Islet of Langerhans (tissue), 1 donor: Measurements from ENCODE around the gene TNNI3K.

Source experiments
- FAIRE-seq: peaks from one replicate; lab custom pipeline; 2011; peaks lifted over from hg19 to GRCh38; lab: Jason Lieb, UNC

TNNI3K gene

DNA sequence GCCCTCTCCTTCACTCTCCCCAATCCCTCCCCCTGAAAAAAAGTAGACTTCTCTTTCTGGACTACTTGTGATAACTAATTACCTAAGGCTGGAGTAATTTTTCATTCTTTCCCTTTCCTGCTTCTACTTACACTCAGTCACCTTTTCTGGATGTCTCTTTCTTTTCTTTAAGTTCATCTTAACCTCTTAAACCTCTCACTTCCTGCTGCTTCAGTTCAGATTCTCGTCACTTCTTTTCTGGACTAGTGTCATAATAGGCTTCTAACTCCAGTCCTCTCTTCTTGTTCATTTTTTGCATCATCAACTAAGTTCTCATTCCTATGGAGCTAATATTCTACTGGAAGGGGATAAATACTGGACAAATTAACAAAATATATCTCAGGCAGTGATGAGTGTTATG lies 201.8 kb downstream of the TNNI3K start:
- no peak for FAIRE-seq

GRCh38 chr1:74452035-74452434 lies 216.8 kb downstream of the TNNI3K start:
- no peak for FAIRE-seq

DNA sequence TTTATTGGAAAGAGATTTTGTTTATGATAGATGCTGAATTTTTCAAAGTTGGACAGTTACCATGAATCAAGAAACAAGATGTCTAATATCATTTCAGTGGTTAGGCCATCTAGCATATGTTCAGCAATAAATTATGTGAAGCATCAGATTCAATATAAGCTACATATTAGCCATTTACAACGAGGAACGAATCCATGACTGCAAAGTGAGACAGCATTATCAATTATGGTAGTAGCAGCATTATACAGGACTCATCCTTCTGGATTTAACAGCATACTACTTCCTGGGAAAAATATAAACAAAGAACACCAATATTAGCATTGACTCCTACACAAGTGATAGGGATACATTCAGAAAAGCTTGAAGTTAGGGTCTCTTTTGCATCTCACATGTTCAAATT lies 218.1 kb downstream of the TNNI3K start:
- FAIRE-seq, result no peak

GRCh38 chr1:74455390-74455789 lies 220.2 kb downstream of the TNNI3K start:
- no peak for FAIRE-seq

DNA sequence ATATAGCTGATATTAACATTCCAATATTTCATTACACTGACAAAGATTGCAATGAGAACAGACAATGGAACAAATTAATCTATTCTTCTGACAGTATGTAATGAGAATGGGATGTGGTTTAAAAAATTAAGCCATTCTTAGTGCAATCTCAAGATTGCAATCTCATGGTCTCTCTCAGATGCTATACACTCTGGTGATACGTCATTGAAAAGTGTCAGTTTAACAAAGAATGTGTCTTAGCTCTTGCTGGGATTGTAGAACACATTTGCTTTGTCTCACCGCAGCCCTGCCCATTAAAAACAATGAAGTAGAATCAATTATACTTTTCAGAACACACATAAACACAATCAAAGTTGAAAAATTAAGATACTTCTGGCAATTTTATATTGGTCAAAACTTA lies 222.1 kb downstream of the TNNI3K start:
- FAIRE-seq, result no peak

DNA sequence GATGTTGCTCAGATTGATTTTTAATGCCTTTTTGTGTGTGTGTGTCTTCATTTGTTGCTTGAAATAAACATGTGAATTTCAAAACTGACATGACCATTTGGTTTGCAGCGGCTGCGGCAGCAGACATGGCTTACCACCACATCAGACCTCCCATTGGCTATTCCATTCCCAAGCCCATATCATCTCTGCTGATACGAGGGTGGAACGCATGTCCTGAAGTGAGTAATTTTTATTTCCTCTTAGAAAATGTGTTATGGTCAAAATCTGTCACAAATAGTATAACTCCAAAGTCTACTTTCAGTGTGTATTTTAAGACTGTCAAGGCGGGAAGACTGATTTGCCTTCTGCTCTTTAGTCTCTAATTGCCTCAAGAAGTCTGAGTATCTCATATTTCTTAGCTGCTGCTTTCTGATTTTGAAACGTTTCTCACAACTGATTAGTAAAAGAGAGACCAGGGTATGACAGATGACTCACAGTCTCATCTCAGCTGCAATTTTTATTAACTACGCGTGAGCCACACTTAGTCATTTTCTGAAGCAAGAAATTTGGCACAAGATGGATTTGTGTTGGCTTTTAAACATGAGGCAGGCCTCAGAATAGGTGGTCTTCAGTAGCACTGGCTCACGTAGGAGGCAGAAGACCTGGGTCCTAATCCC lies 228.3 kb downstream of the TNNI3K start:
- no peak for FAIRE-seq

DNA sequence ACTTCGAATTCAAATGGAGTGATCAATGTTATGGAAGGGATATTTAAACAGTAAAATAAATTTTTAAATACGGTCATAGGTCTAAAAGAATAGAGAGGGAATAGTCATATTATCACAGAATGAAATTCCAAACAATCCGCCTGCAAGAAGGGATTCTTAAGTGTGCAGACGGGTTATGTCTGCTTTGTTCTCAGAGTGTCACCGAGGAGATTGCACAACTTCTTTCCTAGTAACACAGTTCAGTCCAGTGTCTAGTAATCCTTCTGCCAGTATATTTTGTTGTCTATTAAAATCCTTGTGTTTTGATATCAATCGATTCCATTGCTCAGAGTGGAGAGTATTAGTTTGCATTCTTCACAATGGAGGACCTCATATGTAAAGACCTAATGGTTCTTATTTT lies 228.8 kb downstream of the TNNI3K start:
- FAIRE-seq, result no peak

- FAIRE-seq, result no peak
Measured at GRCh38 chr1:74465193-74465681, 230.1 kb downstream of the TNNI3K start.

GRCh38 chr1:74467786-74468377 lies 232.7 kb downstream of the TNNI3K start:
- no peak for FAIRE-seq

DNA sequence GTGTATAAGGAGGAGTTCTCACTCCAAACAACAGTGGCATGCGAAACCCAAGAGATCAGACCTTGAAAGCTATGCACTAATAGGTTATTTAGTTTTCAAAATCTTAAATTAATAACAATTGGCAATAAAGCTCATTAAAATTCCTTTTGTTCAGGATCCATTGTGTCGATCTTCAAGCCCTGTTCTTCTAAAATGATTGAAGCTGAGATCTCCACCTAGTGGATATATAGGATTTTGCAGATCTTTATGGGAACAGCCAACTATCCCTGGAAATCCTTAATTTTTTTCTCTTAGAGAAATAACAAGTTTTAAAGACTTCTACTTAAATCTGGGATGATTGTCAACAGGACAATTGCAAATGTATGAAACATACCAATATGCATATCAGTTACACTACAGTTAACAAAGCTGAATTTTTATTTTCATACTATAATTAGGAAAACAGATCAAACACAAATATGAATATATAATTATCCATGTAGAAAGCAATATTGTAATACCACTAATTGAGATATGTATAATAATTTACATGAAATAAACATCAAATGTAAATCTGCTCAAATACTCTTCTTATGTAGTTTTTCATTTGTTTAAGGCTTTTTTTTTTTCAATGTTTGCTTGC lies 233.9 kb downstream of the TNNI3K start:
- FAIRE-seq, result peak; percentile 98

DNA sequence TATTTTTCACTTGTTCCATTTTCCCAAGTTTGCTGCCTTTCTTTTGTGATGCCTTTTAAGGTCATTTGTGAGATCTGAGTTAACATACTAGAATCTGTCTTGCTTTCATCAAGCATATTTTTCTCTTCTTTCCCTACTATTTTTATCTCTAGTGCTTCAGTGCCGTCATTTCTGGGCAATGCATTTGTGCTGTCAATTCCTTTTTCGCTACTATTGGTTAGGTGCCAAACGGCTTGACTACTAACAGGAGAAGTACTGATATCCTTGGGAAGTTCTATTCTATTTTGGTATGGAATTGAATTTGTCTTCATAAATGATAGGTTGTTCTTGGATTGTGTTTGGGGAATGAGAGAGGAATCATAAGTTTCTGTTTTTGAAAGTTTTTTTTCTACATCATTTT lies 235.1 kb downstream of the TNNI3K start:
- FAIRE-seq, result no peak

DNA sequence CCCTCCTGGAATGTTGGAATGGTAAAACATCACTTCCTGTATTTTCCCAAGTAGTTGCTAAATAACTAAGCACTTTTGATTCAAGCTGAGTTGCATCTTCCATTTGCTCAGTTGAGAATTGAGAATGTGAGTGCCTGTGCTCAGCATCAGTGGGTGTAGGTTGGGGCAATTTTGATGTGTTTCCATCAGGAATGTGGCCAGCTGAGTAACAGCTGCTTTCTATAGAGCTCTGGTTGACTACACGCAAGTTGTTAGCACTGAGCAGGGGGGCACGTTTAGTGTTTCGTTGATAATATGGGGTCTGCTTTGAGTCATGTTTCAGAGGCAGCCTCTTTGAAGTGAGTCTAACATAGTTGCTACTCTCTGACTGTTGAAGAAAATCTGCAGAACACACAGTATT lies 235.7 kb downstream of the TNNI3K start:
- FAIRE-seq, result no peak

- FAIRE-seq, result no peak
Measured at GRCh38 chr1:74471470-74471869, 236.3 kb downstream of the TNNI3K start.

GRCh38 chr1:74474585-74474984 lies 239.4 kb downstream of the TNNI3K start:
- no peak for FAIRE-seq

- FAIRE-seq, result no peak
Measured at GRCh38 chr1:74478979-74479378, 243.8 kb downstream of the TNNI3K start.

GRCh38 chr1:74480068-74480467 lies 244.9 kb downstream of the TNNI3K start:
- FAIRE-seq, result no peak

DNA sequence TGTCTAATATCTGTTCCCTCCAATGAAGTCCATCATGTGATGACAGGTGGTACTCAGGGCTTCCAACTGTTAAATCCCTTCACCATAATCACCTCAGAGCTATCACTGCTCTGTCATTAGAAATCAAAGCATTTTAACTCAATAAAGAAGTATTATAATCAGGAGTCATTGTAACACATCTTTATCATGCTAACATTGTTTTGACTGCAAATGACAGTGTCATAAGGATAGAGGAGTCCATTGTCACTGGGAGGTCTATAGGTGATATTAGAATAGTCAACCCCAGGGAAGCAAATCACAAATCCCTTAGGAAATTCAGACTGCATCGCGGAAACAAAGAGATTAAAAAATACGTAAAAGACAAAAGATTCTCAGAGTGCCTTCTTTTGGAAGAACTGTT lies 246.4 kb downstream of the TNNI3K start:
- FAIRE-seq, result no peak

DNA sequence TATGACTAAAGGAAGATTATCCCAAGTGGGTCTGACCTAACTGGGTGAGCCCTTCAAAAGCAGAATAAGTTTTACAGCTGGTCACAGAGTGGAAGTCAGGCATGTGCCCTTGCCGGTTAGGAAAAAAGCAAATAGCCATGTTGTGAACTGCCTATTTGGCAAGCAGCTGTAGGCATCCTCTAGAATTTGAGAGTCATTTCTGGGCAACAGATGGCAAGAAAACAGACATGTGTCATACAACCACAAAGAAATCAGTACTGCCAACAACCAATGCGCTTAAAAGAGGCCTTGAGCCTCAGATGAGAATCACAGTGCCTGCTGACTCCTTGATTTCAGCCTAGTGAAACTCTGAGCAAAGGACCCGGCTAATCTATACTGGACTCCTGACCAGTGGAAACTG lies 250.4 kb downstream of the TNNI3K start:
- no peak for FAIRE-seq

DNA sequence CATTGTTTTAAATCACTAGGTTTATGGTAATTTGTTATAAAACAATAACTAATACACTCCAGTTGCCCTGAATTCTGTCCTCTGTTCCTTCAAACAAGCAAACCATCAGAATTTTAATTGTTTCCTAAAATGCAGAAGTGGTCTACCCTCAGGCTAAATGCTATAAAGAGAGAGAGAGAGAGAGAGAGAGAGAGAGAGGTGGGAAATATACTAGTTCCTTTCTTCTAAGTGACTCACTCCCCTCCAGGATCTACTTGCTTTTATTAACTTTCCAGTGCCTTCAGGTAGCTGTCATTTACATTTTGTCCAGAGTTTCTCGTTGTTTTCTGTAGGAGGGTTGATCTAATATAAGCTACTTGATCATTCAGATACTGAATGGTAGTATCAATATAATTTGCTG lies 250.8 kb downstream of the TNNI3K start:
- FAIRE-seq, result no peak

- FAIRE-seq, result no peak
Measured at GRCh38 chr1:74496669-74497068, 261.5 kb downstream of the TNNI3K start.

DNA sequence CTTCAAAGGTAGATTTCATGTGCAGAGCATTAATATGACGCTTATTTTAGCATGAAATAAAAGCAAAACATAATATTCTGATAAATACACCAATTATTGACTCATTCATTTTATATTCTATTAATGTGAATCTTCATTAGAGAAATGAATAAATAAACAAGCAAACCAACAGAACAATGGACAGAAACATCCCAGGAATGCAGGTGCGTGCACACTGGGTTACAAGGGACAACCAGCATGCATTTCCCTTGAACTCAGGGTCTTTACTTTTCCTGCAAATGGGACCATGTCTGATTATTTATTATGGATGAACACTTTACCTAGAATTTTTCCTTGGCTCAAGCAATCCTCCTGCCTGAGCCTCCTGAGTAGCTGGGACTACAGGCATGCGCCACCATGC lies 263.7 kb downstream of the TNNI3K start:
- FAIRE-seq, result no peak

DNA sequence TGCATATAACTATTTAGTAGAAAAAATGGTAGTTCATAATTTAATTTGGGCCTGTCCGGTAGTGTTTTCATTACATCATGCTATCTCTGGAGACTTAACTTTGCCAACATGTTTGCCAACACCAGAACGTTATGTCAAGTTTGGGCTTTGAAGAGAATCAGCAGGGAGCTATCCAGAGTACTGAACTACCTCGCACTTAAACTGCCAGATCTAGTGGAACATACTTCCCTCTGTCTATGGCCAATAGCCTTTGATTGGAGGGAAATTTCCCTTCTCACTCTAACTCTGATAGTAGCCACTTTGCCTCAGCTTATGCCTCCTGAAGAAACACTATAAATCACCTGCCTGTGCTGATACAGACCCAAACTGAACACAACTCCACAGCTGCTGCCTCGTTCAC lies 267.2 kb downstream of the TNNI3K start:
- no peak for FAIRE-seq

- FAIRE-seq, result no peak
Measured at GRCh38 chr1:74502858-74503257, 267.7 kb downstream of the TNNI3K start.
